ENCODE measurements around the gene POLR2J. TPM values are rescaled to one million over a fixed set of nuclear protein-coding genes. Genes with fewer than 3 reads are reported as not detected.

Gene POLR2J
- polyA plus RNA-seq, 1 experiment: 46.9 TPM

DNA sequence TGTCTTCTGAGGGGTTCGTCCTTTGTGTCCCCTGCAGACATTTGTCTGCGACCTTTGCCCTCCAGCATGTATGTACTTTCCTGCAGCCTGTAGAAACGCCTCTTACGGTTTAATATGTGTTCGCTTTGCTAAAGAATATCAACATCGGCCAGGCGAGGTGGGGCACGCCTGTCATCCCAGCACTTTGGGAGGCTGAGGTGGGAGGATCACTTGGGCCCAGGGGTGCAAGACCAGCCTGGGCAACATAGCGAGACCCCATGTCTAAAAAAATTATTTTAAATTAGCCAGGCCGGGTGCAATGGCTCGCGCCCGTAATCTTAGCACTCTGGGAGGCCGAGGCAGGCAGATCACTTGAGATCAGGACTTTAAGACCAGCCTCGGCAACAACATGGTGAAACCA, 29.6 kb downstream of the POLR2J start:
- no peaks in the 10 kb centered on the region for H3K27me3 ChIP-seq (ENCODE audit: control insufficient read depth, insufficient read depth, low read length)
- TF ChIP-seq, protein P1, sequence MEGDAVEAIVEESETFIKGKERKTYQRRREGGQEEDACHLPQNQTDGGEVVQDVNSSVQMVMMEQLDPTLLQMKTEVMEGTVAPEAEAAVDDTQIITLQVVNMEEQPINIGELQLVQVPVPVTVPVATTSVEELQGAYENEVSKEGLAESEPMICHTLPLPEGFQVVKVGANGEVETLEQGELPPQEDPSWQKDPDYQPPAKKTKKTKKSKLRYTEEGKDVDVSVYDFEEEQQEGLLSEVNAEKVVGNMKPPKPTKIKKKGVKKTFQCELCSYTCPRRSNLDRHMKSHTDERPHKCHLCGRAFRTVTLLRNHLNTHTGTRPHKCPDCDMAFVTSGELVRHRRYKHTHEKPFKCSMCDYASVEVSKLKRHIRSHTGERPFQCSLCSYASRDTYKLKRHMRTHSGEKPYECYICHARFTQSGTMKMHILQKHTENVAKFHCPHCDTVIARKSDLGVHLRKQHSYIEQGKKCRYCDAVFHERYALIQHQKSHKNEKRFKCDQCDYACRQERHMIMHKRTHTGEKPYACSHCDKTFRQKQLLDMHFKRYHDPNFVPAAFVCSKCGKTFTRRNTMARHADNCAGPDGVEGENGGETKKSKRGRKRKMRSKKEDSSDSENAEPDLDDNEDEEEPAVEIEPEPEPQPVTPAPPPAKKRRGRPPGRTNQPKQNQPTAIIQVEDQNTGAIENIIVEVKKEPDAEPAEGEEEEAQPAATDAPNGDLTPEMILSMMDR (IDR thresholded peaks at IDR 0.05; ENCODE audit: insufficient read depth, low read depth, low read length): no peak
- peaks cover 17% of the 10 kb centered on the region for H3K36me3 ChIP-seq (ENCODE audit: control insufficient read depth, insufficient read depth, low read length)
- DNase-seq (ENCODE audit: low read depth): no peak
- ChIA-PET CTCF (no interaction called here), POLR2A (no interaction called here)
- H3K4me3 ChIP-seq (ENCODE audit: low read depth, low read length): no peak overlapping the region

DNA sequence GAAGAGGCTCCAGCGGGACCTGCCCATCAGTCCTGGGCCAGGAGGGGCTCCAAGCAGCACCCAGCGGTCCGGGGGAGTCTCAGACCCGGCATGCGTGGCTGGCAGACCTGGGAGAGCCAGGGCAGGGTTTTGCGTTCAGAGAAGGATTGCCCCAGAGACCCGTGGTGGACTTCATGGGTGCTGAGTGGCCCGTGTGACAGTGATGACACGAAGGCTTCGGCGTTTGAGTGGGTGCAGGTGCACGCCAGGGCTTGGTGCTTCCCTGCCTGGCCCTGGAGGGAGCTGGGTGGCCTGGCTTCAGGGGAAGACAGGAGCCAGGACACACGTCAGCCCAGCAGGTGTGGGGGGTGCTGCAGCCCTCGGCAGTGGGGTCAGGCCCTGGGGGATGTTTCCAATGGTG, 31.4 kb downstream of the POLR2J start:
- Histone ChIP-seq H3K27me3 (ENCODE audit: control insufficient read depth, insufficient read depth, low read length) (no peaks in the 10 kb centered on the region), H3K4me3 (ENCODE audit: low read depth, low read length) (no peak overlapping the region), H3K36me3 (ENCODE audit: control insufficient read depth, insufficient read depth, low read length) (peaks cover 17% of the 10 kb centered on the region)
- TF ChIP-seq, protein P1 (IDR thresholded peaks at IDR 0.05; ENCODE audit: insufficient read depth, low read depth, low read length): no peak
- ChIA-PET POLR2A (no interaction called here), CTCF (no interaction called here)
- DNase-seq (ENCODE audit: low read depth): no peak

DNA sequence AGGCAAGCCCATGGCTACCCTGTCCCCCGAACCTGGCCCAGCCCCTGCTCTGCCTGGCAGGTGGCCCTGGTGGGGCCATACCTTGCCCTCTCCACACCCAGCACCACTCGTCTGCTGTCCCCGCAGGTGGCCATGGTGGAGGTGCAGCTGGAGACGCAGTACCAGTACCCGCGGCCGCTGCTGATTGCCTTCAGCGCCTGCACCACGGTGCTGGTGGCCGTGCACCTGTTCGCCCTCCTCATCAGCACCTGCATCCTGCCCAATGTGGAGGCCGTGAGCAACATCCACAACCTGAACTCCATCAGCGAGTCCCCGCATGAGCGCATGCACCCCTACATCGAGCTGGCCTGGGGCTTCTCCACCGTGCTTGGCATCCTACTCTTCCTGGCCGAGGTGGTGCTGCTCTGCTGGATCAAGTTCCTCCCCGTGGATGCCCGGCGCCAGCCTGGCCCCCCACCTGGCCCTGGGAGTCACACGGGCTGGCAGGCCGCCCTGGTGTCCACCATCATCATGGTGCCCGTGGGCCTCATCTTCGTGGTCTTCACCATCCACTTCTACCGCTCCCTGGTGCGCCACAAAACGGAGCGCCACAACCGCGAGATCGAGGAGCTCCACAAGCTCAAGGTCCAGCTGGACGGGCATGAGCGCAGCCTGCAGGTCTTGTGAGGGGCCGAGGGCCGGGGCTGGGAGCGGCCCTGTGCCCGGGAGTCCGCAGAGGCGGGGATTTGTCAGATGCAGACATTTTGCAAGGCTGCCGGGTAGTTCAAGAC, 32.1 kb downstream of the POLR2J start:
- CTCF ChIA-PET: no interaction called here
- no peak for DNase-seq (ENCODE audit: low read depth)
- TF ChIP-seq, protein P1 (IDR thresholded peaks at IDR 0.05; ENCODE audit: insufficient read depth, low read depth, low read length): no peak

DNA sequence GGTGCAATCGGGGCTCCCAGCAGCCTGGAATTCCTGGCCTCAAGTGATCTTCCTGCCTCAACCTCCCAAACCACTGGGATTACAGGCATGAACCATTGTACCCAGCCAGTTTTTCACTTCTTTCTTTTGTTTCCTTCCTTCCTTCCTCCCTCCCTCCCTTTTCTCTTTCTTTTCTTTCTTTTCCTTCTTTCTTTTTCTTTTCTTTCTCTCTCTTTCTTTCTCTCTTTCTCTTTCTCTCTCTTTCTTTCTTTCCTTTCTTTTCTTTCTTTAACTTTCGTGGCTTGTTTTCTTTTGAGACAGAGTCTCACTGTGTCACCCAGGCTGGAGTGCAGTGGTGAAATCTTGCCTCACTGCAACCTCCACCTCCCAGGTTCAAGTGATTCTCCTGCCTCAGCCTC, 33.0 kb downstream of the POLR2J start:
- no peak for DNase-seq (ENCODE audit: low read depth)
- Histone ChIP-seq H3K4me3 (ENCODE audit: low read depth, low read length) (no peak overlapping the region), H3K36me3 (ENCODE audit: control insufficient read depth, insufficient read depth, low read length) (peaks cover 18% of the 10 kb centered on the region), H3K27me3 (ENCODE audit: control insufficient read depth, insufficient read depth, low read length) (no peaks in the 10 kb centered on the region)
- TF ChIP-seq, protein P1 (IDR thresholded peaks at IDR 0.05; ENCODE audit: insufficient read depth, low read depth, low read length): no peak
- CTCF ChIA-PET: interaction anchor here (0.6 kb wide), 1 partner anchor 1740 kb away, joined by 3 read pairs; no protein-coding TSS in a partner anchor
- POLR2A ChIA-PET: no interaction called here

More for the DNA sequence above, 32.1 kb downstream of the POLR2J start:
- Histone ChIP-seq H3K4me3 (ENCODE audit: low read depth, low read length) (no peak overlapping the region), H3K27me3 (ENCODE audit: control insufficient read depth, insufficient read depth, low read length) (no peaks in the 10 kb centered on the region), H3K36me3 (ENCODE audit: control insufficient read depth, insufficient read depth, low read length) (peaks cover 18% of the 10 kb centered on the region)
- POLR2A ChIA-PET: no interaction called here

DNA sequence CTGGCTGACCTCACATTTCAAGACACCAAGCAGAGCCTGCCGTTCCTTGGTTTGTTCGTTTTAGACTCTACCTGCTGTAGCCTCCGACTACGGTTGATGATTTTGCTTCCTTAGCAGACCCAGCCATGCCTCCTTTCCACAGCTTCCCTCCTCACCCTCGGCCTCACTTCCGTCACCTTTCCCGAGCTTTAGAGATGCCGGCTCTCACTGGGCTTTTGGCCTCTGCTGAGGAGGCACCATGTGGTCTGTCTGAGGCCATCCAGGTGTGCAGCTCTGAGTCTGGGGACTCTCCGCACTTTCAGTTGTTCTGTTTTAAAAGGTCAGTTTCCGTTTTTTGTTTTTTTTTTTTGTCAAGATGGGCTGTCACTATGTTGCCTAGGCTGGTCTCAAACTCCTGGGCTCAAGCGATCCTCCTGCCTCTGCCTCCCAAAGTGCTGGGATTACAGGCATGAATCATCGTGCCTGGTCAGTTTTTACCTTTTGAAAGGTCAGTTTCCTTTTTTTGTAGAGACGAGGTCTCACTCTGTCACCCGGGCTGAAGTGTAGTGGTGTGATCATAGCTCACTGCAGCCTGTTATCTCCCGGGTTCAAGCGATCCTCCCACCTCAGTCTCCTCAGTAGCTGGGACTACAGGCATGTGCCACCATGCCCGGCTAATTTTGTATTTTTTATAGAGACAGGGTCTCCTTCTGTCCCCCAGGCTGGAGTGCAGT, 33.6 kb downstream of the POLR2J start:
- H3K27me3 ChIP-seq (ENCODE audit: control insufficient read depth, insufficient read depth, low read length): no peaks in the 10 kb centered on the region
- H3K4me3 ChIP-seq (ENCODE audit: low read depth, low read length): no peak overlapping the region
- H3K36me3 ChIP-seq (ENCODE audit: control insufficient read depth, insufficient read depth, low read length): peaks cover 18% of the 10 kb centered on the region
- TF ChIP-seq, protein P1 (IDR thresholded peaks at IDR 0.05; ENCODE audit: insufficient read depth, low read depth, low read length): no peak
- CTCF ChIA-PET: interaction anchor here (0.5 to 0.6 kb wide), 2 partner anchors 1740 to 1772 kb away, joined by 3 read pairs; no protein-coding TSS in a partner anchor
- POLR2A ChIA-PET: interaction anchor here (0.6 kb wide), 1 partner anchor 128 kb away, joined by 6 read pairs; no protein-coding TSS in a partner anchor
- no peak for DNase-seq (ENCODE audit: low read depth)

Data from BJ (cell line).